Measurements from ENCODE around the gene CARD10. TPM values are rescaled to one million over a fixed set of nuclear protein-coding genes. Genes with fewer than 3 reads are reported as not detected.

CARD10 gene
- polyA plus RNA-seq, 1 donor from 2014 or later, result 0.36 TPM

- no peaks in the 10 kb centered on the region for H3K36me3 ChIP-seq (ENCODE audit: insufficient read depth, low read length)
- no peak overlapping the region for H3K27ac ChIP-seq (ENCODE audit: low read length)
These were observed 15.2 kb upstream of the CARD10 start for GRCh38 chr22:37534445-37534844.

GRCh38 chr22:37533995-37534394 is 14.8 kb upstream of the CARD10 start:
- Histone ChIP-seq H3K4me2 (ENCODE audit: low read length) (no peak overlapping the region), H3K36me3 (ENCODE audit: insufficient read depth, low read length) (no peaks in the 10 kb centered on the region), H3K79me2 (replicated peaks; ENCODE audit: insufficient read depth, low read length) (no peaks in the 10 kb centered on the region), H3K9me3 (ENCODE audit: low read length) (no peaks in the 10 kb centered on the region), H3K9ac (ENCODE audit: low read length) (no peak overlapping the region), H3K9me2 (ENCODE audit: insufficient read depth, low read length) (no peaks in the 10 kb centered on the region), H2AFZ (ENCODE audit: low read depth, low read length) (no peak overlapping the region), H3K27me3 (ENCODE audit: insufficient read depth, low read depth, low read length) (no peaks in the 10 kb centered on the region), H3F3A (ENCODE audit: insufficient read depth, low read length, poor library complexity, severe bottlenecking) (no peaks in the 10 kb centered on the region), H3K4me3 (ENCODE audit: low read length) (no peak overlapping the region), H3K27ac (ENCODE audit: low read length) (no peak overlapping the region), H4K20me1 (ENCODE audit: insufficient read depth) (no peaks in the 10 kb centered on the region)
- TF ChIP-seq EZH2 (IDR thresholded peaks at IDR 0.05; ENCODE audit: borderline replicate concordance, insufficient read depth, low read length, poor library complexity, severe bottlenecking) (no peak), RAD21 (conservative IDR thresholded peaks at IDR 0.05) (no peak), TAF1 (IDR thresholded peaks at IDR 0.05; ENCODE audit: low read depth) (no peak), MXI1 (conservative IDR thresholded peaks at IDR 0.05; ENCODE audit: poor library complexity, severe bottlenecking) (no peak), POLR2AphosphoS5 (IDR thresholded peaks at IDR 0.05) (no peak), EP300 (conservative IDR thresholded peaks at IDR 0.05; ENCODE audit: poor library complexity, severe bottlenecking) (no peak), SMC3 (conservative IDR thresholded peaks at IDR 0.05; ENCODE audit: poor library complexity) (no peak), CTCF (IDR thresholded peaks at IDR 0.05; ENCODE audit: poor library complexity, severe bottlenecking) (no peak), REST (IDR thresholded peaks at IDR 0.05; ENCODE audit: borderline replicate concordance) (no peak)

More at GRCh38 chr22:37534445-37534844, 15.2 kb upstream of the CARD10 start:
- Histone ChIP-seq H3K9me2 (ENCODE audit: insufficient read depth, low read length) (no peaks in the 10 kb centered on the region), H3K79me2 (replicated peaks; ENCODE audit: insufficient read depth, low read length) (no peaks in the 10 kb centered on the region), H4K20me1 (ENCODE audit: insufficient read depth) (no peaks in the 10 kb centered on the region), H3K4me3 (ENCODE audit: low read length) (no peak overlapping the region), H3F3A (ENCODE audit: insufficient read depth, low read length, poor library complexity, severe bottlenecking) (no peaks in the 10 kb centered on the region), H3K9me3 (ENCODE audit: low read length) (no peaks in the 10 kb centered on the region), H2AFZ (ENCODE audit: low read depth, low read length) (no peak overlapping the region), H3K9ac (ENCODE audit: low read length) (no peak overlapping the region), H3K27me3 (ENCODE audit: insufficient read depth, low read depth, low read length) (no peaks in the 10 kb centered on the region), H3K4me2 (ENCODE audit: low read length) (no peak overlapping the region)
- TF ChIP-seq TAF1 (IDR thresholded peaks at IDR 0.05; ENCODE audit: low read depth) (no peak), RAD21 (conservative IDR thresholded peaks at IDR 0.05) (no peak), POLR2AphosphoS5 (IDR thresholded peaks at IDR 0.05) (no peak), SMC3 (conservative IDR thresholded peaks at IDR 0.05; ENCODE audit: poor library complexity) (no peak)
